HPDE6-E6E7 (cell line): ENCODE measurements around the gene PNMA6F.
A peak's percentile ranks its signal among the peaks of the same experiment; 100 is the strongest.
"Not testable (repeated sequence)": the region's sequence is repeated elsewhere in the genome, so short reads cannot be mapped to it uniquely, and the experiment has no call there.

Experiments used
- DNase-seq: peaks from one replicate; pipeline ENCODE4 v3.0.0; 2011; ENCODE audit warnings: missing footprints; ENCODE audit errors: extremely low spot score

PNMA6F gene

GRCh38 chrX:153336121-153336894 lies 14.7 kb upstream of the PNMA6F start:
- DNase-seq = no peak

GRCh38 chrX:153334654-153335295 lies 13.2 kb upstream of the PNMA6F start:
- no peak for DNase-seq

GRCh38 chrX:153333821-153334653 lies 12.5 kb upstream of the PNMA6F start, which contains the start of gene ZNF275:
TSS of gene ZNF275 (plus strand) at chrX:153334153. CDS start at chrX:153336680, 2,527 bp downstream.
- DNase-seq = peak; percentile 78

GRCh38 chrX:153333266-153333665 lies 11.7 kb upstream of the PNMA6F start:
- no peak for DNase-seq

GRCh38 chrX:153327561-153327960 lies 6.0 kb upstream of the PNMA6F start:
- no peak for DNase-seq

- no peak for DNase-seq
Measured at GRCh38 chrX:153320555-153321184, 897 bp downstream of the PNMA6F start.

GRCh38 chrX:153320047-153320443 lies 1.5 kb downstream of the PNMA6F start:
- DNase-seq = not testable (repeated sequence)

- no peak for DNase-seq
Measured at GRCh38 chrX:153319295-153320046, 2.1 kb downstream of the PNMA6F start.

- no peak for DNase-seq
Measured at GRCh38 chrX:153318811-153319210, 2.8 kb downstream of the PNMA6F start.

GRCh38 chrX:153317996-153318722 lies 3.4 kb downstream of the PNMA6F start:
- no peak for DNase-seq

- no peak for DNase-seq
Measured at GRCh38 chrX:153317306-153317705, 4.3 kb downstream of the PNMA6F start.

- DNase-seq = no peak
Measured at GRCh38 chrX:153312842-153313241, 8.7 kb downstream of the PNMA6F start.

- no peak for DNase-seq
Measured at GRCh38 chrX:153312041-153312440, 9.5 kb downstream of the PNMA6F start.

- DNase-seq = no peak
Measured at GRCh38 chrX:153310901-153311300, 10.7 kb downstream of the PNMA6F start.

- no peak for DNase-seq
Measured at GRCh38 chrX:153307276-153308178, 14.0 kb downstream of the PNMA6F start.

GRCh38 chrX:153306527-153307115 lies 14.9 kb downstream of the PNMA6F start:
- DNase-seq = no peak

GRCh38 chrX:153305972-153306371 lies 15.6 kb downstream of the PNMA6F start:
- no peak for DNase-seq

- no peak for DNase-seq
Measured at GRCh38 chrX:153304988-153305736, 16.4 kb downstream of the PNMA6F start.
